ENCODE measurements around the gene MKRN2.

GRCh38 chr3:12632523-12632922 is 75.6 kb downstream of the MKRN2 start:
- TF ChIP-seq, protein P1, sequence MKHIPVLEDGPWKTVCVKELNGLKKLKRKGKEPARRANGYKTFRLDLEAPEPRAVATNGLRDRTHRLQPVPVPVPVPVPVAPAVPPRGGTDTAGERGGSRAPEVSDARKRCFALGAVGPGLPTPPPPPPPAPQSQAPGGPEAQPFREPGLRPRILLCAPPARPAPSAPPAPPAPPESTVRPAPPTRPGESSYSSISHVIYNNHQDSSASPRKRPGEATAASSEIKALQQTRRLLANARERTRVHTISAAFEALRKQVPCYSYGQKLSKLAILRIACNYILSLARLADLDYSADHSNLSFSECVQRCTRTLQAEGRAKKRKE (CRISPR knock-in tag; IDR thresholded peaks at IDR 0.05; ENCODE audit: low read depth): no peak
- TF ChIP-seq SREBF2 (IDR thresholded peaks at IDR 0.05): no peak
- TF ChIP-seq CTCF (IDR thresholded peaks at IDR 0.05): no peak
- TF ChIP-seq POLR2A (IDR thresholded peaks at IDR 0.05; ENCODE audit: low read length): no peak
- no peak for TF ChIP-seq RCOR1 (IDR thresholded peaks at IDR 0.05; ENCODE audit: low read depth, low read length)
- no peak for TF ChIP-seq MAFK (IDR thresholded peaks at IDR 0.05; ENCODE audit: partially characterized antibody)
- no peak for TF ChIP-seq FOXS1 (CRISPR knock-in tag; IDR thresholded peaks at IDR 0.05)
- TF ChIP-seq MAX (IDR thresholded peaks at IDR 0.05): no peak
- no peak for TF ChIP-seq MAZ (IDR thresholded peaks at IDR 0.05; ENCODE audit: borderline replicate concordance, low read depth, low read length)
- TF ChIP-seq RNF2 (IDR thresholded peaks at IDR 0.05; ENCODE audit: borderline replicate concordance, low read depth): no peak

Data from A549 (cell line).